Omental fat pad (tissue), 4 donors: ENCODE measurements around the gene SORCS2. TPM values are rescaled to one million over a fixed set of nuclear protein-coding genes. Genes with fewer than 3 reads are reported as not detected.

Experiments
- ATAC-seq: fragments of 150-250 bp; one replicate; pipeline ENCODE4 v1.9.1; 2016; ENCODE audit warnings: mild to moderate bottlenecking, moderate library complexity; ENCODE audit not compliant: low FRiP score
- DNase-seq: peaks from one replicate; pipeline ENCODE4 v3.0.0-alpha.2; 2019; ENCODE audit warnings: low spot score
- total RNA-seq, 4 donors: library from RNA; depleted of rRNA; stranded (reverse); fragments of >200 nt; gene quantifications; one replicate each; pipeline ENCODE4 v1.1.0, GENCODE V29; 2016
- TF ChIP-seq, protein P1 (sequence below), 3 donors: fragments of 450-650 bp; IDR thresholded peaks; one replicate each; pipeline ENCODE4 v1.5.1; 2016 to 2017; ENCODE audit warnings: antibody characterized with exemption in 3 of 3, mild to moderate bottlenecking in 3 of 3, moderate library complexity in 2 of 3

The SORCS2 gene
- total RNA-seq, 4 donors from 2014 or later, result 0.63 to 4.6 (median 1.2) TPM

DNA sequence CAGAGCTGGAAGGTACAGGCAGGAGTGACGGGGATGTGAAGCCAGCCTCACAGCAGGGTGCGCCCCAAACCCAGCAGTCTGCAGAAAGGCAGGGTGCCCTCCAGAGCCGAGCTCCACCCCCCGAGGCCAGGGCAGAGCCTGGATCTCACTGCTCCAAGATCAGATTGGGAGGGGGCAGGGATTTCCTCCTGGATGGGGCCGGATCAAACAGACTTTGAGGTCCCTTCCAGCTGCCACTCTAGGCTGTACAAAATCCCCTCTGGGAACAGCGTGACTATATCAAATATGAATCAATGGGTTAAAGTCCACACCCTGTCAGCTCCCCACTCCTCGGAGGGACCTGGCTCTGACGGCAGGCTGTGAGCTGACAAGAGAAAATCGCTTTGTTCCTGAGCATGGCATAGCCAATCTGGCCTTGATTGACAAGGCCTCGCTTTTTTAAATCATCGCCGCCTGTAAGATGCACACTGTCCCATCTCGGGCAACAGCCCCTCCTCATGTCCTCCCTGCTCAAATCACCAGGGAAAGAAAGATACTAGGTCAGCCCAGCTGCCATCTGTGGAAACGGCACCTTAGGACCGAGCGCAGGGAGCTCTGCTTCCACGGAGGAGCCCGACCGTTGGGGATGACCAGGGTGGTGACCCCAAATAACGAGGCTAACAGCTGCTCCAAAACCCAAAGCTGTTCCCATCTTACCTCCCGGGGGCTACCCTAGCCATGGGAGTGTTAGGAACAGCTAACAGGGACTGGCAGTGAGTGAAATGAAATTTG lies 202.5 kb downstream of the SORCS2 start:
- no peak for DNase-seq
- no peak for ATAC-seq
- TF ChIP-seq, protein P1, sequence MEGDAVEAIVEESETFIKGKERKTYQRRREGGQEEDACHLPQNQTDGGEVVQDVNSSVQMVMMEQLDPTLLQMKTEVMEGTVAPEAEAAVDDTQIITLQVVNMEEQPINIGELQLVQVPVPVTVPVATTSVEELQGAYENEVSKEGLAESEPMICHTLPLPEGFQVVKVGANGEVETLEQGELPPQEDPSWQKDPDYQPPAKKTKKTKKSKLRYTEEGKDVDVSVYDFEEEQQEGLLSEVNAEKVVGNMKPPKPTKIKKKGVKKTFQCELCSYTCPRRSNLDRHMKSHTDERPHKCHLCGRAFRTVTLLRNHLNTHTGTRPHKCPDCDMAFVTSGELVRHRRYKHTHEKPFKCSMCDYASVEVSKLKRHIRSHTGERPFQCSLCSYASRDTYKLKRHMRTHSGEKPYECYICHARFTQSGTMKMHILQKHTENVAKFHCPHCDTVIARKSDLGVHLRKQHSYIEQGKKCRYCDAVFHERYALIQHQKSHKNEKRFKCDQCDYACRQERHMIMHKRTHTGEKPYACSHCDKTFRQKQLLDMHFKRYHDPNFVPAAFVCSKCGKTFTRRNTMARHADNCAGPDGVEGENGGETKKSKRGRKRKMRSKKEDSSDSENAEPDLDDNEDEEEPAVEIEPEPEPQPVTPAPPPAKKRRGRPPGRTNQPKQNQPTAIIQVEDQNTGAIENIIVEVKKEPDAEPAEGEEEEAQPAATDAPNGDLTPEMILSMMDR (IDR thresholded peaks at IDR 0.05), result no peak

DNA sequence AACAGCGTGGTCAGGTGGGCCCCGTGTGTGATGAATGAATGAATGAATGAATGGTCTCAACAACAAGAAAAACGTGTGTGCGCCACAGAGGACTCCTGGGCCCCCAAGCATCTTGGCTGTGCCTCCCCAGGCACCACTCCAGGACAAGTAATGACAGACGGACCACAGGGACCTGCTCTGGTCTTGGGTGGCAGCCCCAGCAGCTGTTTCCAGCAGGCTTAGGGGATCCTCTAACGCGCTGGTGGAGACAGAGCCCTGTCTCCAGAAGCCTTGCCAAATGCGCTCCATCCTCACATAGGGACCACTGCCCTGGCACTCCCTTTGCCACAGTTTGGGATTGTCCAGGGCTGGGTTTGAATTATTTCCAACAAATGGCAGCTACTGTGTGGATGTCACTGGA lies 203.3 kb downstream of the SORCS2 start:
- TF ChIP-seq, protein P1 (IDR thresholded peaks at IDR 0.05), result no peak
- DNase-seq, result no peak
- no peak for ATAC-seq

DNA sequence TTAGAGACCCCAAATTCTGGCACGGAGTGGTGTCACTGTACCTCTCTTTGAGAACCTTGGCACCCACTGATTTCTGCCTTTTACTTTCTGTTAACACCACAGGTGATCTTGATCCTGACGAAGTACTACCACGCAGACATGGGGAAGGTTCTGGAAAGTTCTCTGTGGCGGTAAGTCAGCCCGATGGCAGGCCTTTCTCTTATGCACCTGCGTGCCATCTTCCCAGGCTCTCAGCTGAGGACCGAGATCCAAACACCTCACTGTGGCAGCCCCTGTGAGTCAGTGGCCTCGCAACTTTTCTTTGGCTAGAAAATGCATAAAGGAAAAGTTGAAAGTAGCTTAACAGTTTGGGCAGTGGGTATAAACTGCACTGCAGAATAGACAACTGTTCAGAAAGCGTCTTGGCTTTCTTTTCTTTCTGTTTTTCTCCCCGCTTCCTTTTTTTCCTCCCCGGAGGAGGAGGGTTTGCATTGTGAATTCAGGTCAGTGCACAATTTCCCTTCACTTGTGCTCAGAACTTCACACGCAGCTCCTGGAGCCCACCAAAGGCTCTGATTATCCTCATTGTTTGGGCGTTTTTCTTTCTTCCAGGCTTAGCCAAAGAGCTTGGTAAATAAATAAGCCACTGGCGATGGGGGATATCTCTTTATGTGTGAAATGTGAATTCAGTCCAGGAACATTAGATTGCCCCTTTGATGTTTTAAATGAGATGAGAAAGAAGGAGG lies 204.0 kb downstream of the SORCS2 start:
- TF ChIP-seq, protein P1 (IDR thresholded peaks at IDR 0.05), result no peak
- ATAC-seq, result no peak

DNA sequence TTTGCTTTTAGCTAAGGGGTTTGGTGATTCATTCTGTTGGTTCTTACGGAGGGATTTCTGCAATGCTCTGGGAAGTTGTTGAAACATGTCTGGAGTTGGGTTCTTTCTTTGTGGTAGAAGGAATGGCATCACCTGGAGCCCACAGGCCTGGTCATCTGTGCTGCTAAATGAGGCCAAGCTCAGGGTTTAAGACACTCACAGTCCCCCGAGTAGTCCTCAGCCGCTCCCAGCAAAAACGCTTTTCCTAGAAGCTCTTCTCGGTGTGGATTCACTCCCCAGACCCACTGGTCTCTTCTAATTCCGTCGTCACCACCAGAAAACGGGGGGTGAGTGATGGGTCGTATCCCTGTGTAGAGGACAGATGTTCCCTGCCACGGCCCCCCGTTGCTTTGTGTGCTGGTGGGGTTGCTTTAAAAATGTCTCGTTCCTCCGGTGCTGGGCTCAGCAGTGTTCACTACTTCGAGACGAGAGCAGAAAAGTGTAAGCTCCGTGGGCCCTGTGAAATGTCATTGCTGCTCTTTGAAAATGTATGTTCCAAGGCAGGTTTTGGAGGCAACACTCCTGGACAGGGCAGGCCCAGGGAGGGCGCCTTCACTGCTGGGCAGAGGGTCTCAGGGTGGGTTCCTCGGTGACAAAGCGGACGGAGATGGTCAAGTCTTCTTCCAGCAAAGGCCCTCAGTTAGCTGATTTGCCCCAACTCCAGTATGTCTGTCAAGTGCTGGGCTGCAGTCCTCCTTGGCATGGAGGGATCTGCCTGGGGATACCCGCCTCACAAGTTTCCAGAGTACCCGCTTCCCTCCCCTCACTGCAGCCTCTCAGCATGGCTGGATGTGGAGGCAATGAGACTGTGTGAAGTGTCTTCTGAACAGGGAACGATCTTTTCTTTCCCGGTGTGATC lies 205.1 kb downstream of the SORCS2 start:
- DNase-seq, result no peak

More for the DNA sequence above, 204.0 kb downstream of the SORCS2 start:
- no peak for DNase-seq

DNA sequence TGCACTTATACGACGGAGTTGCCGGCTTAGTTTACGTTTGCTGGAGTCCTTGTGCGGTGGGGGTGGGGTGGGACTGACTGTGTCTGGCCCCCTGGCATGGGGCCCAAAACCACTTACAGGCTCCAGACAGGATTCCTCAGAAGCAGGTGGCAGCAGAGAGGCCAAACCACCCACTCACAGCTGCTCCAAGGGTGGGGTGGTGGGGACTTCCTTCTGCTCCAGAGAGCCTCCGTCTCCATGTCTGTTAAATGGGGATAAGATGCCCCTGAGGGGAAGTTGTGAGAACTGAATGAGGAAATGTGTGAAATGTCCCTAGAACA lies 205.7 kb downstream of the SORCS2 start:
- no peak for DNase-seq
- ATAC-seq, result no peak
- TF ChIP-seq, protein P1 (IDR thresholded peaks at IDR 0.05), result no peak

More for the DNA sequence above, 205.1 kb downstream of the SORCS2 start:
- TF ChIP-seq, protein P1 (IDR thresholded peaks at IDR 0.05), result no peak
- ATAC-seq, result no peak

DNA sequence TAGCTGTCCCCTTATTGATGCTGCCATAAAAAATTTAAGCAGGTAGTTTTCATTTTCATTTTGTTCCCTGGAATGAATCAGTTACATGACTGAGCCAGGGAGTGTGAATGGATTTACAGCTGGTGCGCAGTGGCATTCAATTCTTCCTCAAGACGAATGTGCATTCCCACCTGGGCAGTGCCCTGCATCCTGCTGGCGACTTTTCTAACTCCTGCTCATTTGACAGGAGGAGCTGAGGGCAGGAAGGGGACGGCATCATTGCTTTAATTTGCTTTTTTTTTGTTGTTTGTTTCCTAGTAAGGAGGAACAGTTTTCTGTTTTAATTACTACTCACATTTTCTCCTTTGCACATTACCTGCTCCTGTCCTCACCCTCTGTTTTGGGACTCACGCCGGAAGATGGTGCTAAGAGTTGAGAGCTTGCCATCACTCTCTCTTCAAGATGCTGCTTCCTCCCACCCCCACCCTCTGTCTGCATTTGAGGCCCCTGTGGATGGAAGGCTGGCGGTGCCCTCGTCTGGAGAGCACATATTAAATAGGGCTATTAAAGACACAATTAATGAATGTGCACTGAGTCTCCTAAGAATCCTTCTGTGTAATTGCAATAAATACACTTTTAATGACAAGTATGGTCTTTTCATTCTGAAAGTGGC lies 206.6 kb downstream of the SORCS2 start:
- ATAC-seq (no peak), DNase-seq (no peak)
- TF ChIP-seq, protein P1 (IDR thresholded peaks at IDR 0.05), result no peak
